Measurements from ENCODE around the gene NDUFV2.
A peak's percentile ranks its signal among the peaks of the same experiment; 100 is the strongest.

The NDUFV2 gene

GRCh38 chr18:9066358-9066757 lies 36.1 kb upstream of the NDUFV2 start:
- Histone ChIP-seq H4K91ac (ENCODE audit: low read depth, low read length) (no peak overlapping the region), H4K8ac (ENCODE audit: low read depth, low read length) (no peak overlapping the region), H3K79me1 (ENCODE audit: low read length) (no peaks in the 10 kb centered on the region), H3K4ac (ENCODE audit: low read depth, low read length) (no peak overlapping the region), H2BK12ac (ENCODE audit: low read length) (no peak overlapping the region), H2BK120ac (ENCODE audit: insufficient read depth, low read length, poor library complexity) (no peak overlapping the region), H3K36me3 (ENCODE audit: control insufficient read depth in 1 of 2, insufficient read depth in 2 of 2, low read length in 2 of 2) (no peaks in the 10 kb centered on the region), H3K4me1 (ENCODE audit: control insufficient read depth in 1 of 2, insufficient read depth in 2 of 2, low read length in 2 of 2) (no peaks in the 10 kb centered on the region), H3K4me3 (ENCODE audit: low read depth, low read length) (no peak overlapping the region), H3K9ac (ENCODE audit: low read length) (no peak overlapping the region), H3K79me2 (ENCODE audit: control insufficient read depth, insufficient read depth, low read length, poor library complexity) (no peaks in the 10 kb centered on the region), H3K9me3 (ENCODE audit: insufficient read depth, low read depth, low read length) (no peaks in the 10 kb centered on the region), H3K14ac (ENCODE audit: low read length) (no peak overlapping the region), H3K23ac (ENCODE audit: low read length) (no peak overlapping the region), H3K18ac (ENCODE audit: low read length) (no peak overlapping the region), H3K4me2 (ENCODE audit: low read length) (no peak overlapping the region), H4K12ac (ENCODE audit: low read depth, low read length) (no peak overlapping the region), H3K27ac (ENCODE audit: low read depth, low read length) (no peak overlapping the region), H3K27me3 (ENCODE audit: insufficient read depth, low read length) (no peaks in the 10 kb centered on the region), H2AK5ac (ENCODE audit: low read length) (no peak overlapping the region), H2BK5ac (ENCODE audit: low read depth, low read length, poor library complexity) (no peak overlapping the region), H2AFZ (ENCODE audit: insufficient read depth, low read length, poor library complexity) (no peak overlapping the region)
- peak; percentile 90 to 91 for DNase-seq
- no CpG with 5 or more reads among the region's 4 CpGs for WGBS (ENCODE audit: extremely low coverage, insufficient coverage, insufficient read length)

DNA sequence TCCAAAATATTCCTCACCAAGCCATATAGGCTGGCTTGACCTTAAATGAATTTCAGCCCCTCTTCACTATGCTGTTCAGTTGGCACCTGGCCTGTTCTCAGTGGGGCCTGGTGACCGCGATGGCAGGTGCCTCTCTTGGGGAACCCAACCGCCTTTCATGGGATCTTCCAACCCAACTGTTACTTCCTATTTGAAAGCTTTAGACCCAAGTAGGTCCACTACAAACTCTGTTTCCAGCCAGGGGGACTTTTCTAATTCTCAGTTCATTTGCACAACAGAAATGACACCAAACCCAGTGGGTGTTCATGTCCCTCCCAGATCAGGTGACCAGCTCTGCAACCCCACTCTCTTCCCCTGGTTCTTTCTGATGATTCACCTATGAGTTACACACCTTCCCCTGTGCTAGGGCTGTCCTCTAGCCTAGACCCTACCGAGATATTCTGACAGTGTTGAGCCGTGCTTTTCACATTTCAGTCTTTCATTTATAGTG lies 35.6 kb upstream of the NDUFV2 start:
- Histone ChIP-seq H3K18ac (ENCODE audit: low read length) (no peak overlapping the region), H2BK120ac (ENCODE audit: insufficient read depth, low read length, poor library complexity) (no peak overlapping the region), H3K27ac (ENCODE audit: low read depth, low read length) (no peak overlapping the region), H2AK5ac (ENCODE audit: low read length) (no peak overlapping the region), H4K8ac (ENCODE audit: low read depth, low read length) (no peak overlapping the region), H3K27me3 (ENCODE audit: insufficient read depth, low read length) (no peaks in the 10 kb centered on the region), H3K23ac (ENCODE audit: low read length) (no peak overlapping the region), H2AFZ (ENCODE audit: insufficient read depth, low read length, poor library complexity) (no peak overlapping the region), H4K12ac (ENCODE audit: low read depth, low read length) (no peak overlapping the region), H3K36me3 (ENCODE audit: control insufficient read depth in 1 of 2, insufficient read depth in 2 of 2, low read length in 2 of 2) (no peaks in the 10 kb centered on the region), H3K79me1 (ENCODE audit: low read length) (no peaks in the 10 kb centered on the region), H3K4me2 (ENCODE audit: low read length) (no peak overlapping the region), H2BK5ac (ENCODE audit: low read depth, low read length, poor library complexity) (no peak overlapping the region), H4K91ac (ENCODE audit: low read depth, low read length) (no peak overlapping the region), H3K4me1 (ENCODE audit: control insufficient read depth in 1 of 2, insufficient read depth in 2 of 2, low read length in 2 of 2) (no peaks in the 10 kb centered on the region), H3K14ac (ENCODE audit: low read length) (no peak overlapping the region), H3K4ac (ENCODE audit: low read depth, low read length) (no peak overlapping the region), H3K9ac (ENCODE audit: low read length) (no peak overlapping the region), H3K79me2 (ENCODE audit: control insufficient read depth, insufficient read depth, low read length, poor library complexity) (no peaks in the 10 kb centered on the region), H2BK12ac (ENCODE audit: low read length) (no peak overlapping the region), H3K9me3 (ENCODE audit: insufficient read depth, low read depth, low read length) (no peaks in the 10 kb centered on the region), H3K4me3 (ENCODE audit: low read depth, low read length) (no peak overlapping the region)
- peak in 1 of 2 donors; percentile 15 for DNase-seq
- WGBS (ENCODE audit: extremely low coverage, insufficient coverage, insufficient read length): no CpG with 5 or more reads among the region's 5 CpGs

DNA sequence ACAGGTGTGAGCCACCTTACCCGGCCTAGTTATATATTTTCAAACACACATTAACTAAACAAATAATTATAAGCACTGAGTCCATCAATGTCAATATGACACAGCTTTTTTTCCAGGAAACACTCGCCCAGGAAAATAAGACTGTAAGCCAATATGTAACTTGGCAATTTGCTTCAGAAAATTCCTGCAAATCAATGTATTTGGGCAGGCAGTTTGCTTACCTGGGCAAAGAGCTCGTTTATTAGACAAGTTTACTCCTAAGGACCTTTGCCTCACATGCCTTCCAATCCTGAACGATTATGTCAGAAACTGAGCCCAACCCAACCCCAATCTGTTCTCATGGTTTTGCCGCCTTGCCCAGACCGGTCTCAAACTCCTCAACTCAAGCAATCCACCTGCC lies 34.7 kb upstream of the NDUFV2 start:
- Histone ChIP-seq H4K8ac (ENCODE audit: low read depth, low read length) (no peak overlapping the region), H2AK5ac (ENCODE audit: low read length) (no peak overlapping the region), H3K4me3 (ENCODE audit: low read depth, low read length) (no peak overlapping the region), H2AFZ (ENCODE audit: insufficient read depth, low read length, poor library complexity) (no peak overlapping the region), H3K27me3 (ENCODE audit: insufficient read depth, low read length) (no peaks in the 10 kb centered on the region), H3K36me3 (ENCODE audit: control insufficient read depth in 1 of 2, insufficient read depth in 2 of 2, low read length in 2 of 2) (no peaks in the 10 kb centered on the region), H2BK5ac (ENCODE audit: low read depth, low read length, poor library complexity) (no peak overlapping the region), H4K12ac (ENCODE audit: low read depth, low read length) (no peak overlapping the region), H3K4me1 (ENCODE audit: control insufficient read depth in 1 of 2, insufficient read depth in 2 of 2, low read length in 2 of 2) (no peaks in the 10 kb centered on the region), H3K27ac (ENCODE audit: low read depth, low read length) (no peak overlapping the region), H3K14ac (ENCODE audit: low read length) (no peak overlapping the region), H3K4ac (ENCODE audit: low read depth, low read length) (no peak overlapping the region), H2BK12ac (ENCODE audit: low read length) (no peak overlapping the region), H4K91ac (ENCODE audit: low read depth, low read length) (no peak overlapping the region), H3K18ac (ENCODE audit: low read length) (no peak overlapping the region), H3K4me2 (ENCODE audit: low read length) (no peak overlapping the region), H2BK120ac (ENCODE audit: insufficient read depth, low read length, poor library complexity) (no peak overlapping the region), H3K23ac (ENCODE audit: low read length) (no peak overlapping the region), H3K79me2 (ENCODE audit: control insufficient read depth, insufficient read depth, low read length, poor library complexity) (no peaks in the 10 kb centered on the region), H3K9me3 (ENCODE audit: insufficient read depth, low read depth, low read length) (no peaks in the 10 kb centered on the region), H3K79me1 (ENCODE audit: low read length) (no peaks in the 10 kb centered on the region), H3K9ac (ENCODE audit: low read length) (no peak overlapping the region)
- DNase-seq: peak; percentile 71 to 88
- no CpG with 5 or more reads among the region's 6 CpGs for WGBS (ENCODE audit: extremely low coverage, insufficient coverage, insufficient read length)

- Histone ChIP-seq H2AFZ (ENCODE audit: insufficient read depth, low read length, poor library complexity) (no peak overlapping the region), H3K23ac (ENCODE audit: low read length) (no peak overlapping the region), H3K4ac (ENCODE audit: low read depth, low read length) (no peak overlapping the region), H2BK12ac (ENCODE audit: low read length) (no peak overlapping the region), H3K14ac (ENCODE audit: low read length) (no peak overlapping the region), H3K9ac (ENCODE audit: low read length) (no peak overlapping the region), H4K12ac (ENCODE audit: low read depth, low read length) (no peak overlapping the region), H3K4me2 (ENCODE audit: low read length) (no peak overlapping the region), H3K9me3 (ENCODE audit: insufficient read depth, low read depth, low read length) (no peaks in the 10 kb centered on the region), H3K79me2 (ENCODE audit: control insufficient read depth, insufficient read depth, low read length, poor library complexity) (no peaks in the 10 kb centered on the region), H3K79me1 (ENCODE audit: low read length) (no peaks in the 10 kb centered on the region), H2BK120ac (ENCODE audit: insufficient read depth, low read length, poor library complexity) (no peak overlapping the region), H3K4me3 (ENCODE audit: low read depth, low read length) (no peak overlapping the region), H3K27me3 (ENCODE audit: insufficient read depth, low read length) (no peaks in the 10 kb centered on the region), H4K8ac (ENCODE audit: low read depth, low read length) (no peak overlapping the region), H2AK5ac (ENCODE audit: low read length) (no peak overlapping the region), H4K91ac (ENCODE audit: low read depth, low read length) (no peak overlapping the region), H3K36me3 (ENCODE audit: control insufficient read depth in 1 of 2, insufficient read depth in 2 of 2, low read length in 2 of 2) (no peaks in the 10 kb centered on the region), H3K18ac (ENCODE audit: low read length) (no peak overlapping the region), H2BK5ac (ENCODE audit: low read depth, low read length, poor library complexity) (no peak overlapping the region), H3K27ac (ENCODE audit: low read depth, low read length) (no peak overlapping the region), H3K4me1 (ENCODE audit: control insufficient read depth in 1 of 2, insufficient read depth in 2 of 2, low read length in 2 of 2) (no peaks in the 10 kb centered on the region)
- DNase-seq: peak; percentile 48 to 49
- no CpG with 5 or more reads among the region's 2 CpGs for WGBS (ENCODE audit: extremely low coverage, insufficient coverage, insufficient read length)
Observed at GRCh38 chr18:9068346-9068745, 34.2 kb upstream of the NDUFV2 start.
